GM18499 (cell line): Measurements from ENCODE around the gene CELF3.

ENCODE experiments used
- ATAC-seq: cut with Tn5 transposase; IDR thresholded peaks from one replicate; pipeline ENCODE4 v1.9.1; 2021; ENCODE audit warnings: moderate number of reproducible peaks; ENCODE audit not compliant: insufficient read depth, unreplicated experiment

The CELF3 gene

DNA sequence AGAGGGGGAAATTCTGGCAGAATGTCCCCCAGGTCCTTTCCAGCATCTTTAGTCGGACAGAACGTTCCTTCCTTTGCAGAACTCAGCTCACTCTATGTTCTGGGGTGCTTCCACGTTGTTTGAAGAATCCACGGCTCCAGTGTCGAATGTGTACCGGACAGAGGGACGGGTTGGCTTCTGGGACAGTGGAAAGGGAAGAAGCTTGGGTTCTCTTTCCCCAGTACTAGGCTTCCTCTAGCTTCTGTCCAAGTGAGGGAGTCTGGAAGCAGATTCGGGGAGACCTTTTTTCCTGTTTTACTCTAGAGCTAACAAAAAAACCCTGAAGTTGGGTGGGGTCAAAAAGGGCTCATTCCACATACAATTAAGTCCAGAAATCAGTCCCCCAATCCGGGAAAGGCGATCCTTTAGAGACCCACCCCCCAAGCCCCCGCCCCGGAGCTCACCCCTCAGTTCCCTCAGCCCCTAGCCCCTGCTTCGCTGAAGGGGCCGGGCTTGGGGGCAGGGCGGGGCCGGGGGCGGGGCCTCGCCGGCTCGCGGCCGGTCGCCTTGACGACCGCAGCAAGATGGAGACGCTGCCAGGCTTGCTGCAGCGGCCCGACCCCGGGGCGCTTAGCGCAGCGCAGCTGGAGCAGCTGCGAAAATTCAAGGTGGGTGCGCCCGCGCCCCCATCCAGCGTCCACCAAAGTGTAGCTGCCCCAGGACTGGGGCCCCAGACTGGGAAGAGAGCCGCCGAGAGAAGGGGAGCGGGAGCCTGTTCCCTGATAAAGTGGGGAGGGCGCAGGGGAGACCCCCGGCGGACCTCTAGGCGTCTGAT lies 4.6 kb upstream of the CELF3 start, which contains the start of gene RIIAD1:
Gene RIIAD1 (plus strand): TSS at position 549 of the 814 bp plus-strand sequence. CDS start 15 bp downstream, at position 564.
- ATAC-seq, result no peak

GRCh38 chr1:151720554-151720953 lies 4.0 kb upstream of the CELF3 start:
- no peak for ATAC-seq

DNA sequence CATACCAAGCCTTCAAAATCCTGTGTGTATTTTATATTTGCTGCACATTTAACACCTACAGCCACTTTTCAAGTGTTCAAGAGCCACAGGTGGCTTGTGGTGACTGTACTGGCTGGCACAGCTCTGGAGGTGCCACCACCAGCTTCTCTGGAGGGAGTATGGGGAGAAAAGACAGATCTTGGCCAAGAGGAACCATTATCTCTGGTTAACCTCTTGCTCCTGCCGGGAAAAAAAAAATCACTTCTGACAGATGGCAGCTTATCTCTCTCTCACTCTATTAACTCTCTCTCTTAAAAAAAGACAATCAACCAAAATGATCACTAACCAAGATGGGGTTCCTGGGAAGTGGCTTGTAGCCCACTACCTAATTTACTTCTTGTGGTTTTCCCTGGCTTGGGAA lies 3.5 kb upstream of the CELF3 start:
- no peak for ATAC-seq

- no peak for ATAC-seq
Measured at GRCh38 chr1:151718666-151719065, 2.1 kb upstream of the CELF3 start.

DNA sequence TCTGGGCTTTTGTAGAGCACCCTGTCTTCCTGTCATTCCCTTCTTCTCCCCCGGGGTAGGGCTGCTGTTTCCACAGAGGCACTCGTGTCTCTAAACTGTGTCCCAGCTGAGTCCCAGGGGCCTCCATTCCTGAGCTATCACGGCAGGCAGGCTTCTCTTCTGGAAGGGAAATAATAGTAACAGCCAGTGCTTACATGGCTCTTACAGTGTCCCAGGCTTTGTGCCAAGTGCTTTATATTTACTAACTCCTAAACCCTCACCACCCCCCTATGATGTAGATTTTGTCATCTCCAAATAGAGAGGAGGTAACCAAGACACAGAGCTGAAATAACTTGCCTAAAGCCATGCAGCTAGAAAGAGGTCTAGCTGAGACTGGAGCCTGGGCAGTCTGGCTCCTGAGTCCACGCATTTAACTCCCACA lies 1.4 kb upstream of the CELF3 start:
- ATAC-seq, result no peak

GRCh38 chr1:151716405-151716762 lies 219 bp downstream of the CELF3 start:
- no peak for ATAC-seq

DNA sequence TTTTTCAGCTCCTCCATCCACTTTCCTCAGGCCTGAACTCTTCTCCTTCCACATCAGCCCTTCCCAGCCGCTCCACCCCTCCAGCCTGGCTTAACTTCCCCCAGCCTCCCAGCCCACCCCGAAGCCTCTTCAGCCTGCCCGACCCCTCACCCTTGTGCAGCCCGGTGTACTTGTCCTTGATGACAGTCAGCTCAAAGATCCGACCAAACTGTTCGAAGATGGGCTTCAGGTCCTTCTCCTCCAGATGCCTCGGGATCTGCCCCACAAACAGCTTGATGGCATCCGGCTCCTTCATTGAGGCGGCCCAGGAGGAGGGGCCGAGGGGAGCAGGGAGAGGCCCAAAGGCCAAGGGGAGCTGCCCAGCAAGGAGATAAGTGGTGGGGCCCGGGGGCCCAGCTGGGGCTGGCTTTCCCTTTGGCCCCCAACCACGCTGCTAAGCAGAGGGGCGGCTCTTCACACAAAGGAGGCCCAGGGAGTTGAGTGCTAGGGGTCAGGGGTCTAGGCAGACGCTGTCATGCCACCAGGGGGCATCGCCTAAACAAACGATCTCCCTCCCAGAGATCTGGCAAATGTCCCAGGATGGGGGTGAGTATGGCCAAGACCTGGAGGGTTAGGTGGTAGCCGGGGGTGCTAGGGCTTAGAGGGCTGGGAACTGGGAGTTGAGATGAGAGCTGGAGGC lies 738 bp downstream of the CELF3 start:
- no peak for ATAC-seq

DNA sequence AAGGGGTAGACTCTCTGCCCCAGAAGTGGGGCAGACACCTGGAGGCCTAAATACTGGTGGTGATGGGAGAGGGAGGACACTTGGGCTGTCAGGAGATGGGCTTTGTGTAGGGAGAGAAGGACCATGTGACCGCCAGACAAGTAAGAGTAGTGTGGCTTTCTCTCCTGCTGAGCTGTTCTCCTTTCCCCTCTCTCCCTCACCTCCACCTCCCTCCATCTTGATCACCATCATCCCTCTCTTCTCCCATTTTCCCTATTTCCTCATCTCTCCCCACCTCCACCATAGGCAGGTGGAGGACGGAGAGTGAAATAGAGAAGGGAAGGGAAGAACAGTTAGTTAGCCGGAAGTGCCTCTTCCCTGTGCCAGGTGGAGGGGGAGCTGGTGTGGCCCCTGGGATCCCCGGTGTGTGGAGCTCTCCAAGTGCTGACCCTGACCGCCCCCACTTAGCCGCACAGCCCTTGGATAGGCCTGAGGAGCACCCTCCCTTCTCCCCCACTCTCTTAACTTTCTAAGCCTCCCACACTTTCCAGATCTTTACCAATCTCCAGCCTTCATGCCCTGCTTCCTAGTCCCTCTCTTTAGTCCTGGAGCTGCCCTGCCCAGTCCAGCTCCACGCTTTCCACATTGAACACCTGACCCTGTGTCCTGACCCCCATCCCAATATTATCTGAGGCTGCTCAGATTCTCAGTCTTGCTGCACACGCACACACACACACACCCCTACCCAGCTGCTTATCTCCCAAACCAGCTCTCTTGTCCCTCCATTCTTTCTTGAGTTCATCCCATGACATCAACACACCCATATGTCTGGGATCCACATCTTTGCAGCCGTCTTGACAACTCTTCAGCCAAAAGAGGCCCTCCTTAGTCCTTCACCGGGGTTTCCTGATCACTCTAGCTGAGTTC lies 1.5 kb downstream of the CELF3 start:
- ATAC-seq, result no peak

GRCh38 chr1:151713874-151714273 lies 2.7 kb downstream of the CELF3 start:
- no peak for ATAC-seq

GRCh38 chr1:151713044-151713443 lies 3.6 kb downstream of the CELF3 start:
- no peak for ATAC-seq

- no peak for ATAC-seq
Measured at GRCh38 chr1:151711951-151712350, 4.7 kb downstream of the CELF3 start.

DNA sequence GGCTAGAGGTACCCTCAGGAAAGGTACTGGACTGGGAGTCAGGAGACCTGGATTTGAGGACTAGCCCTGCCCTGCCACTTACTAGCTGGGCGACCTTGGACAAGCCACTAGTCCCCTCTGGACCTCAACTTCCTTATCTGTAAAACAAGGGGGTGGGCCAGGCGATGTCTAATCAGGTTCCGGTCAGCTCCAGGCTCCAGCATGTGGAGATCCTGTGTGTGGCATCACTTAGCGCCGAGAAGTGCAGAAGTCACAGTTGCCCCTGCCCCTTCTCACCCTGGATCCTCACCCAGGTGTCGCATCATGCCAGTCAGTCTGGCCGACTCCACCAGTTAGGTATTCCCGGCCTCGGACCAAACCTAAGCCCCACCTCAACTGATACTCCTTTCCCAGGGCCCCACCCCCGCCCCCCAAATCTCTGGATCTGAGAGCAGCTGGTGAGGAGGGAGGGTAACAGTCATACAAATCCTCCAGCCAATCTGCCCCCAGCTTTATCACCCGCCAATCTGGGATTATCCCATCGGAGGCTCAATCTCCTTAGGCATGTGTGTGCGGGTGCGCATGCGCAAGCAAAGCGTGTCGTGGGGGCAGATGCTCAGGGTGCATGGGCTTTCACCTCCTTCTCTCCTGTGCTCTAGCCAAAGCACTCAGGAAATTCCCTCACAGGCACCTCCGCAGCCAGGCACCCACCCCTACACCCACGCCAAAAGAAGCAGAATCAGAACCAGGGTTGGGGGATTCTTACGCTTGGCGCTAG lies 5.4 kb downstream of the CELF3 start:
- ATAC-seq, result no peak

DNA sequence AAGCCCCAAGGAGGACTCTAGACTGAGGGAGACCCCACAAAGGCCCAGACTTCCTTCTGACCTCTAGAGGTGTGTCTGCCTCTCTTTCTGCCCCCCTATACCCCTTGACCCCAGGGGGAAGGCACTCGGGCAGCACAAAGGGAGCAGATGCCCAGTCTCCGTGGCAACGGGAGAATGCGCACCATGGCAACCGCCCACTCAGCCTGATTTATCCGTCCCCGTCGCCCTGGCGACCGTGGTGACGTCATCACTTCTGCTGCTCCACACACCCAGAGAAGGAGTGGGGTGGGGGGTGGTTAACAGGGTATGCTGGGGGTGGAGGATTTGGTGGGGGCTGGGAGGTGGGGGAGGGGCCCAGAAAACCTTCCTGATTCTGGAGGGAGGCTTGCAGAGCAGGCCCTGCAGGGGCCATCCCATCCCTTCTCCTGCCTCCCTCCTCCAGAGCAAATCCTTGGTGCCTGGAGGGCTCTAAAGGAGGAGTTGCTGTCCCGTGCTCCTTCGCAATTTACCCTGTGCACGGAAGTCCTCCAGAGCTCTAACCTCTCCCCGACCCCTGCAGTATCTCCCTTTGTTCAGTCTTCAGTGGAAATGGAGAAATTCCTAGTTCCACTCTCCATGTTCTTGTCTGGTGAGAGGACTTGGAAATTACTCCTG lies 6.3 kb downstream of the CELF3 start:
- ATAC-seq, result no peak

- ATAC-seq, result no peak
Measured at GRCh38 chr1:151708891-151709290, 7.7 kb downstream of the CELF3 start.

GRCh38 chr1:151707541-151708065 lies 9.0 kb downstream of the CELF3 start:
- no peak for ATAC-seq

GRCh38 chr1:151706464-151707415 lies 9.9 kb downstream of the CELF3 start:
- no peak for ATAC-seq

DNA sequence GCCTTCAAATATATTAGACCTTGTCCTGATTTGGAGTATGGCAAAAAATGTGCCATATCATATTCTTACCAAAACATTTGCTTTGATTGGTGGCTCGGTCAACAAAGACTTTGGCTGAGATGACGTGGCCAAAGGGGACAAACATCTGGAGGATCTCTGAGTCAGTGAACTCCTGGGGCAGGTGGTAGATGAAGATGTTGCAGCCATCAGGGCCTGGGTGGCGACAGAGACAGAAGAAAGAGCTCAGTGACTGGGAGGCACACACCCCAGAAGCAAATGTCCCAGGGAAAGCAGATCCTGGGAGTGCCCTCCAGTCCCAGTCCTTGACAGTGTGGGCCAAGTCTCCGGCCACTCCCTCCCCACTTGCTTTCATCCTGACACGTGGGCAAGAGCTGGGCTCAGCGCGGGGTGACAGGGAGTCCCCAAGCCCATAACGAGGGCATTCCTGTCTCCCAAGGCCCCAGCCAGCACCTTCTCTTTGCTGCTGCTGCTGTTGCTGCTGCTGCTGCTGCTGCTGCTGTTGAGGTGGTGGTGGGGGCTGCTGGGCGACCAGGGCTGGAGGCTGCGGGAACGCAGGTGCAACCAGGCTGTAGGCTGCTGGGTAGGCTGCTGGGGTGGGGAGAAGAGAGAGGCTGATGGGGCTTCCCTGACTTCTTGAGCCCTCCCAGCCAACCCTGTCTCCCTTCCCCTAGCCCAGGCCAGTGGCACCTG lies 10.7 kb downstream of the CELF3 start:
- no peak for ATAC-seq

- ATAC-seq, result no peak
Measured at GRCh38 chr1:151705146-151705545, 11.5 kb downstream of the CELF3 start.
